NCI-H345 treated with DMSO at 0.1 percent for 48 hours (cell line): ENCODE data around the gene C10orf90.
A peak's percentile ranks its signal among the peaks of the same experiment; 100 is the strongest.

Experiments used
- DNase-seq: peaks from one replicate; lab custom pipeline; 2025; ENCODE audit not compliant: unreplicated experiment; lab: John Stamatoyannopoulos, UW

The C10orf90 gene

DNA sequence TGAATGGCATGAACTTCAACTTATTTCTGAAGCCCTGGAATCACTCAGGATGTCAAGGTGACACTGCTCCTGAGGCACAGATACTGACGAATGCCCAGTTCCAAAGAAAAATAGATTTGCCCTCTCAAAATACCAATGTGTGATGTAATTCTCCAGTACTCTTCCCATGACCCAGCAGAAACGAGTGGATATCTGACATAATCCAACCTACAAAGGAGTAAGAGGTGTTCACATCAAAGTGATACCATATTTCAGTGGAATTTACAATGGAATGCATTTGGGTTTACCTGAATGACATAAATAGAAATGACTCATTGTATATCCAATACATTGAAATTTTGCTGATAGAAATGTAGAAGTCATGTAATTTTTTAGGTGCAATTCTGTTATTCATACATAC lies 161.3 kb downstream of the C10orf90 start:
- DNase-seq: no peak

DNA sequence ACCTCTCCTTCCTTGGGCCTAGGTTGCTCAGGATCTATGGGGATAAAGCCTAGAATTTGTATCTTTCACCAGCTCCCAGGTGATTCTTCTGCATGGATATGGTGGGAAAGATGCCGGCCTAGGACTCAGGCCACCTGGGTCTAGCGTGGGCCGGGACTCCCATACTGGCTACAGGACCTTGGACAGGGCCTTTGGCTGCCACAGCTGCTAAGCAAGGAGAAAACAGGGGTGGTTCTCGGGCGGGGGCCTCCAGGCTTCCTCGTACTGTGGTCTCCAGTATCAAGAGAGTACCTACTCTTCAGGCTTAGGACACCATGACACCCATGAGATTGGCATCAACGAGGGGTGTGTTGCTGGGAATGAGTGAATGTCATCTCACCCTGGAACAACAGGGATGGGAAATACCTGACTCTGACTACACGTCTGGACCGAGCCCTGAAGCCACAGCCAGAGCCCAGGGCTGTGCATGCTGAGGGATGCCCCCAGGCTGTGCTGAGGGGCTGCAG lies 161.9 kb downstream of the C10orf90 start:
- no peak for DNase-seq

DNA sequence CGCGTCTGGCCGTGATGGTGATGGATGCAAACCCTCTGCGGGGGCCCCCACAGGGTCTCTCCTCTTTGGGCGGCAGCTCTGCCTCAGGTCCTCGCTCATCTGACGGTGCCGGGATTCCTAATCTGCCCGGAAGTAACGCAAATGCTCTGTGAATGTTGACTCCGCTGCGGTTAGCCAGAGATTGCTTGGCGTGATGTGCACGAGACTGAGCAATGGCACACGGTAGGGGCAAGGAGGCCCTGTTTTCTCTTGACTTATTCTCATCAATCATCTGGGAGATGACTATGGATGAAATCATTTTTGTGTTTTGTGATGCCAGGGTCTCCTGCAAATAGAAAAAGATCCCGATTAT lies 165.8 kb downstream of the C10orf90 start:
- no peak for DNase-seq

DNA sequence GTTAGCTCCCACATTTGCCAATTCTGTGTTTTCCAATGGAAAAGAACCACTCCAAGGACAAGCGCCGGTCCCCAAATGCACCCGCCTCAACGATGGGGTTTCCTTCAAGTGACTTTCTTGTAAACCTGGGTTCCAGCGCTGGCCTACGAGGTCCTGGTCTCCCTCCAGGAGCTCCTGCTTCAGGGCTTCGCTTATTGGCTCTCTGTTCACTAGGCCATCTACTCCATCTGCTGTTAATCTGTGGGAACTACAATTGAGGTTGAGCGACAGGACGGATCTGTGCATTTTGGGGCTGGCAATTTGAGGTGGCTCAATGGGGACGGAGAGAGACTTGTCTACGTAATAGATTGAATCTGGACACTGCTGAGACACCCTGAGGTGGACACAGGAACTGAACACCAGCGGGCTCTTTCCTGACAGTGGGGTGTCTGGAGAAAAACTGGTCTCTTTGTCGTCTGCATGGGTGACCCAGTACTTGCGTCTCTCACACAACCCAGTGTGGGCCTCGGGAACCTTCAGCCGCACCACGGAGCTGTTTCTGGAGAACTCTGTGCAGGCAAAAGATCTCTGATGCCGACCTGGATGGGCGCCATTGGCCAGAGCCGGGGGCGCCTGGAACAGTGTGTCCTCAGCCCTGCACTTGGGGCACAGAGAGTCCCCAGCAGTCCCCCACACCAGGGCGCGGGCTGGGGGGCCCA lies 166.3 kb downstream of the C10orf90 start:
- peak; percentile 29 for DNase-seq

DNA sequence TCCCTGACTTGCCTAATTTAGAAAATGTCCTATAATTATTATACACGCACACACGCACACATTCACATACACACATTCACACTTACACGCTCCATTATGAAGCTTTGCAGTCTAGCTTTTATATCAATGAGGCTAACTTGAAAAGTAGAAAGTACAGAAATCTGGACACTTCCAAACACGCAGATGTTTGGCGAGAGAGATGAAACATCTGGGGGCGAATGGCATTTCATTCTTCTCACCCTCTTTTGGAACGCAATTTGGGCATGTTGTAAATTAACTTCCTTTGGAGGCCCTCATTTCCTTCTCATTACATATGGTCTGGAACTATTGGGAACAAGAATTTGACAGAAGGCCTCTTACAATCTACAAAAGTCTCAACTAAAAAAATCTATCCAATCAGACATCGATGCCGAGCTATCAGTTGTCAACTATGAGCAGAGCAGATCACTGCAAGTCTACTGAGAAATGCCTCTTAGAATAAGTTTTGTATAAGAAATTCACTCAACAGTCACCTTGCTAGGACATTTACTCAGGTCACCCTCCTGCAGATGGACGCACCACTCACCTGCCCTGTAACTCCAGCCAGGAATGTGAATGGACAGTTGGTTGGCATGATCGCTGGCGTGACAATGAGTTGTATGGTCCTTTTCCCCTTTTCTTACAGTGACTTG lies 167.0 kb downstream of the C10orf90 start:
- DNase-seq: no peak

DNA sequence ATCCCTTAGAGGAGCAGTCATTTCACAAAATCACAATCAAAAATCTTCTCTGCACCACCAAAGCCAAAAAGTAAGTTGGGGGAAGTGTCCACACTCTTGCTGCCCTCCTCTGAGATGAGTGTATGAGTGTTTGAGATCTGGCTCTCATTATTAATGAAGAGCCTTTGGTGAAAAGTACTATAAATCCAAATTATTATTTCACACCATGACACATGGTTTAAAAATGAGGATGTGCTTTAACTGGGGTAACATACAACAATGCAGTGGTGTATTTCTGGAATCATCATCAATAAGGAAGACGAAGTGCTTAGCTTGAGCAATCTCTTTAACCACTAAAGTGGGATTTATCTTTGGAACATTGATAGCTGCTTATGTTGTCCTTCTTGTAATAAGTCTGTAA lies 168.1 kb downstream of the C10orf90 start:
- DNase-seq: no peak

DNA sequence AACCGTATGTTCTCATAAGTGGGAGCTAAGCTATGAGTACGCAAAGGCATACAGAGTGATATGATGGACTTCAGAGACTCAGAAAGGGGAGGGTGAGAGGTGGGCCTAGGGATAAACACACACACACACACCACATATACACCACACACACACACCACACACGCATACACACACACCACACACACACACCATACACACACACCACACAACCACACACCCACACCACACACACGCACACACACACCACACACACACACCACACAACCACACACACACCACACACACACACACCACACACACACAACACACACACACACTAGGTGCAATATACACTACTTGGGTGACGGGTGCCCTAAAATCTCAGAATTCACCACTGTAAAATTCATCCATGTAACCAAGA lies 168.7 kb downstream of the C10orf90 start:
- no peak for DNase-seq

DNA sequence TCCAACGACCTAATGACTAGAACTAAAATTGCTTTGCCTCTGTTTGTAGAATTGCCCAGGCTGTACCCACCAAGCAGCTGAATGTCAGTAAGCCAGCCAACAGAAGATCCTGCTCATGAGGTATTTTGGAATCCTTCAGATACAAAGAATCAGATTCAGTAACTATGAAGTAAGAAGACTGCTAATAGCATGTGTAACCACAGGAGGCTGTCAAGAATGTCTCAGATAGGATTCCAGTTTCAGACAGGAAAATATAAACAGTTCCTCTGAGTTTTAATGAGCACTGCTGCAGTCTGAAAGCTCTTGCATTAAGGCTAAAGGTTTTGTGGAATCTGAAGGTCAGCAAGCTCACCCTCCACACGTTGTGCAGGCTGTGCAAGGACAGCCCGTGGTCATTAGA lies 169.6 kb downstream of the C10orf90 start:
- no peak for DNase-seq

DNA sequence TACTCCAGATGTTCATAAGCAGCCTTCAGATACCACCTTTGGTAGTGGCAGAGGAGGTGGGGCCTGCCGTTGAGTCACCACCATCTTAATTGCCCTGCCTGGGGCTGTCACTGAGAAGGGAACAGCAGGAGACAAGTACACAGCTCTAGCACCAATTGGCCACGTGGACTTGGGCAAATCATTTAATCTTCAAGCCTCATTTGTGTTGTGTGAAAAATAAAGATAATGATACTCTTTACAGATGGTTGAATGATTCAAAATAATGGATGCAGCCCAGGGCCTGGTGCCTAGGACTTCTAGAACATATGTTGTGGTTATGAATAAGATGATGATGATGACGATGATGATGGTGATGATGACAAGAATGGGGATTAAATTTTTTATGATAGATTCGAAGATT lies 170.3 kb downstream of the C10orf90 start:
- DNase-seq: peak; percentile 55

DNA sequence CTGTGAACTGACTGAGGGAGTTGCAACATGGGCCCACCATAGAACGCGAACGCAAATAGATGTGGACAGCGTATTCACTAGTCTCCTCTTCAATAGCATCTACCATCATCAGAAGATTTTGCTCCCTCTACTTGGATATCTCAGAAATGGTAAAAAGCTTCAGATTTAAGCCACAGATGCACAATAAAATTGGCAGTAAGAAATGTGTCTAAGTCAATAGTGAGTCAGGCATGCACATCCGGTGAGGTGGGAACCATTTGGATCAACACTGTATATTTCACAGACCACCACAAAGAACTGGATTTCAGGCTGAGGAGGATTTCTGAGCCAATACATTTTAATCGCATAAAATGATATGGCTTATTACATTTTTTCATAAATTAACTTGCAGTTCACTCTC lies 170.7 kb downstream of the C10orf90 start:
- no peak for DNase-seq

DNA sequence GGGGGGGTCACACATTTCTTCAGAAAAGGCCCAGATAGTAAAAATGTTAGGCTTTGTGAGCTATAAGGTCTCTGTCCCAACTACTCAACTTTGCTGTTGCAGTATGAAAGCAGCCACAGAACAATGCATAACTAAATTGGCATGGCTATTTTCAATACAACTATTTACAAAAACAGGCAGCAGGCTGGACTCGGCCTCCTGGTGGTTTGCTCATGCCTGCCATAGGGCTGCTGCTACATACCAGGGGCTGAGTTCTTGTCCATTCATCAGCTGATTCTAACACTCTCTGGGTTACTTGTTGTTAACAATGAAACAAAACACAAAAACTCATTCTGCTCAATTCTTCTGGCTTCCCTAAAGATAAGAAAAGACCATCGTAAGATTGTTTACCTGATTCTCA lies 172.8 kb downstream of the C10orf90 start:
- DNase-seq: no peak

DNA sequence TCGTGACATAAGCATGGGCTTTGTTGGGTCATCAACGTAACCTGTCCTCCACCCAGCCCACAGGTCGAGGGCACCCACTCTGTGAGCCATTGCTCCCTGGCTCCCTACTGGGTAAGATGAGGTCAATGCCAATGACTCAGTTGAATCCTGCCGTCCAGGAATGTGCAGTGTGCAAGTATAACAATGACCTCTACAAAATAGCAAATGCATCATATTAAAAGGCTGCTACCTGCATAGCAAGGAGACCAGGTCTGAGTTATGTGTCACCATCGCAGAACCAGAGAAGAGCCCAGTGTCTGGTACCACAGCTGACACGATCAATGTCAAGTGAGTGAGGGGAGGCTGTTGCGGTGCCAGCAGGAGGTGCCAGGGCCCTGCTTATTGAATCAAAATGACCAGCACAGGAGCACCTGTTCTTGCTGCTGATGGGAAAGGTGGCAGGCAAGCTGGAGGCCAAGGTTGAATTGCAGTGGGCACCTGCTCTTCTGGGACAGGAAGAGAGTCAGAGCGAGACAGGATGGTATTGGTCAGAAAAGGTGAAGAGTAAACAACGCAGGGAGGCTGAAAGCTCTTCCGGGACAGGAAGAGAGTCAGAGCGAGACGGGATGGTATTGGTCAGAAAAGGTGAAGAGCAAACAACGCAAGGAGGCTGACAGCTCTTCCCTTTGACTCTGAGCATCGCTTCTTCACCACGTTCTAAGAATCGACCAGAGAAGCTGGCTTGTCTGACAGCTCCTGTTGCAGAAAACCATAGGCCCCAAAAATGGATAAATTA lies 173.5 kb downstream of the C10orf90 start:
- no peak for DNase-seq

DNA sequence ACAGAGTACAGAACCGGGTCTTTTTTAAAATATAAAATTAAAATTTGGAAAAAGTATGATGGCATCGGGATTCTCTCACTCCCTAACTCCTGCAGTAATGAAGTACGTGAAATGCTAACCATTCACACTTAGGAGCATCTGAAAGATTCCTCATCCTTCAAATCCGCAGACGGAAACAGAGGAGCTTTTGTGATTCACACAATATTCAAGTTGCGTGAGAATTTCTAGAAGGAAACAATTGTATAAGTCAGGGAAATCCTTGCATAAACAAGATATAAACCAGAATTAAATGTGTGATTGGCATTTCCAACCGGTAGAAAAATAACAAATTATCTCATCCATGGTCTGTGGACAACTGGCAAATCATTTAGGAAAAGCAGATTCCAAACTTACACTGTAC lies 179.0 kb downstream of the C10orf90 start:
- no peak for DNase-seq

DNA sequence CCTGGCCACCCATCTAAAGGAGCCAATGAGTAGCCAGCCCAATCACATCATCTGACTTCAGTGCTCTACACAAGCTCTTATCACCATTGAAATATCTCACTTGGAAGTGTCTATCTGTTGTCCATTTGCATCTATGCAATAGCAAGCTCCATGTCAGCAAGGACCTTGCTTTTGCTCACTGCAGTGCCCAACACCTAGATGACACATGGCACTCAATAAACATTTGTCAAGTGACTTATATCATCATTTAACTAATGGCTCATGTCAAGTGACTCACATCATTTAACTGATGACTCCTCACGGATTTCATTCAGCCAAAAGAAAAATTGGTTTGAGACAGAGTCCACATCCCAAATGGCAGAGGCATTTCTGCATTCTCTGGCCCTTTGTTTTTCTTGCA lies 189.3 kb downstream of the C10orf90 start:
- no peak for DNase-seq

DNA sequence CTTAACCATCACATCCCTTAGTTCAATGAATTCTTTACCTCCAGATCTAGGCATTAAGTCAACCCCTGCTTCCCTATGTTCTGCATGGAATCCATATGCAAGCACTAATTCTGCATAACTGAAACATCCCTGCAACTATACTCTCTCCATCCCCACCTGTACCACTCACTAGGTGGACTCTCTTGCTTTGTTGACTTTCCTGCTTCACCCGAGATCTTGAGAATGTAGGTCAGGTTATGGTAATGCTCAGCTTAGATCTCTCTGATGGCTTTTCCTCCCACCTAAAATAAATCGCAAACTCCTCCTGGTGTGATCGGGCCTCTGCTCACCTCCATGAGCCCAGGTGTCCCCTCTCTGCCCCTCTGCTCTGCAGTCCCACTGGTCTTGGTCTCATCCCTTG lies 189.8 kb downstream of the C10orf90 start:
- no peak for DNase-seq

DNA sequence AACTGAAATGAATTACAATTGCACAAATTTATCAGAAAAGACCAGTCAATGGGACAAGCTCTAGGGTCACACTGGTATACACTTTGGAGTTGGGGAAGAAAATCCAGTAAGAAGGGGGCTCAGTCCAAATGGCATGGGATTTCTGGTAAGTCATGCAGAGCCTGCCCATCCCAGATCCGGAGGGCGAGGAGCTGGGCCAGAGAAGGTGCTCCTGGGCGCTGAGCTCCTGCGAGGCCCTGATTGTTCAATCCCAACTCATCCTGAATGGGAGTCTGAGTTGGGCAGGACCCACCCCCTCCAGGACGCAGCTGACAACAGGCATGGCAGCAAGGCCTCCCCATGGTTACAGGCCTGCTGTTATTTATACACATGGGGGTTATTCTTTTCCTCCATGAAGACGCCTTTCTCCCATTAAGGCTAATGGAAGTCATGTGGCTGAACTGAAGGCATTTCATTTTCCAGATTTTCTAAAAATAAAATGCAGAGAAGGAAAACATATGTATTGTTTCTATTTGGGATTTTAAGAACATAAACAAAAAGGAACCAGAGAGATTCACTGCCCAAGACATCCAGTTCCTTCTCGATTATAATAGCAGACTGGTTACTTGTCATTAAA lies 191.1 kb downstream of the C10orf90 start:
- DNase-seq: no peak

DNA sequence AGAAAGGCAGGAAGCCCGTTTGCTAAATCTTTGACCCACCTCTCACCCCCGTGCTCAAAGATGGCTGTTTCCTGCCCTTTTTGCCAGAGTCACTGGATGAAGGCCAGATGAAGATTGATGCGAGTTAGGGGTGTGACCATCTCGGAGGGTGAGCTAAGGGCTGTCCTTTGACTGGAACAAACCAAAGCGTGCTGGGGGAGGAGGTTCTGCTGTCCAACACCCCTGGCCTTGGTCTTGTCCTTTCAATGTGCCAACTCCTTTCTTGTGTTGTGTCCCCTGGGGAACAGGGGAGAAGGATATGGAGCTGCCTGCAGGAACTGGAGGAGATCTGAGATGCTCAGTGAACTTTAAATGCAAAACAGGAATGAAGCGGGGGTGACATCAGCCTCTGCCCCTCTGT lies 191.9 kb downstream of the C10orf90 start:
- DNase-seq: no peak

DNA sequence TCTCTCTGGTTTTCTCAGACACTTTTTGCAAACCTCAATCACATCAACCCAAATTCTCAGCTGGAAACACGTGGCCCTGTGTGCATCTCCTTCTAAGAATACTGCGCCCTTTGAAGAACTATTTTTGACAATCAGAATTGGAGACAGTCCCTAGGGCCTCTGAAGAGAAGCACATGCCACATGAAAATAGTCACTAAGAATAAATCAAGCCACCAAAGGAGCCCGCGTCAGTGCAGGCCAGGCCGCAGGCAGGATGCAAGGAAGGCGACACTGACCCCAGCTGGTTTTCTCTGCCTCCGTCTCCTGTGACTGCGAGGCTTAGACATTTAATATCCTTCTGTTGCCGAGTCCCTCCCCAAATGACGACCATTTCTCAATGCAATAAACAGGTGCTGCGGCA lies 194.2 kb downstream of the C10orf90 start:
- DNase-seq: no peak

DNA sequence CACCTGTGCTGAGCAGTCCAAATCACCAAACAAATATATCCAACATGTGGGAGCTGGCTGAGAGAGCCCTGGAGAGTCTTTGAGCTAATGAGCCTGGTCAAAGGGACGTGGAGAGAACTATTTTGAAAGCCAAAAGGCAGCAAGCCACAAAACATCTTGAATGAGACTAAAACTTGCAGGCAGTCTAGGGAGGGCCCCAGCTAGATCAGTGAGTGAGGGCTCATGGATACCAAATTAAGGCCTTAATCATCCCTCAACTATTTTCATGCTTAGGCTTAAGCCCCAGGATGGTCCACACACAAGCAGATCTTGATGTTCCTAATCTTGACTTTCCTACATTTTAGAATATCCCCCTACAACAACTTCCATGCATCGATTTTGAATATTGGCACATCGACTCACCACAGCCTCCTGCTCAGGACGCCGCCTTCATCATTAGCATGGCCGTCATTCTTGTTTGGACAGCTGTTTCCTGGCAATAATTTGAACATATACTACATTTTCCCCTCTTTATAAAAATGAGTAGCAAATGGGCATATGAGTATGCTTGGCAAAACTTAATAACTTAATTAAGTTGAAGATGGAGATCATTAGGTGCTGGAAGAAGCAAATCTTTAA lies 195.3 kb downstream of the C10orf90 start:
- DNase-seq: no peak

DNA sequence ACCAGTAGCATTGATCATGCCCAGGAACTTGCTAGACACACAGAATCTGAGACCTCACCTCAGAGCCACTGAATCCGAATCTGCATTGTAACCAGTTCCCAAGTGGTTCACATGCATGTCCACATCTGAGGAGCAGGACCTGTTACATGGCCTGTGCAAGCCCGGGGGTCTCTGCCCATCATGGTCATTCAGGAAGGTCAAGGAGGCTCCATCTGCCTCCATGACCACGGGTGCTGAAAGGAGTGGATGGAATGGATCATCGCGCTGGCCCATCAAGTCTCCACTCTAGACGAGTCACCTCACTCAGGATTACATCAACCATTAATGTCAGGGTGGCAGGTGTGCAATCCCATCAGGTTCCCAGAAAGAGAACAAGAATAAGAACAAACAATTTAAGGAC lies 196.5 kb downstream of the C10orf90 start:
- no peak for DNase-seq

DNA sequence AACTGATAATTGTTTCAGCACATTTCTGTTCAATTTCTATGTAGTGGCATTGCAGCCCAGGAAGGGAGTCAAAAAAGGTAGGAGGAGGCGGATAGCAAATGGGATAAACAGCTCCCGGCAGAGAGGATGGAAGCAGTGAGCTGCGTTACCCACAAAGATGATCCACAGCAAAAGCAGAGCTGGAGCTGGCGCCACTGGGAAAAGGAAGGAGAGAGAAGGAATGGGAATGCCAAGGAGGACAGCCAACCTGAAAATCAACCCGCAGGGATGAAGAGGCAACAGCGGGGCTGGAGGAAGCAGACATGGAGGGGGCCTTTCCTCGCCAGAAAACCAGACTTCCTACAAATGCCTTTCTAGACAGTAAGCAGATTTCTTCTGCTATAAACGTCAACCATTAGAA lies 199.5 kb downstream of the C10orf90 start:
- no peak for DNase-seq
